ENCODE measurements around the gene PDGFRA.

Gene PDGFRA

DNA sequence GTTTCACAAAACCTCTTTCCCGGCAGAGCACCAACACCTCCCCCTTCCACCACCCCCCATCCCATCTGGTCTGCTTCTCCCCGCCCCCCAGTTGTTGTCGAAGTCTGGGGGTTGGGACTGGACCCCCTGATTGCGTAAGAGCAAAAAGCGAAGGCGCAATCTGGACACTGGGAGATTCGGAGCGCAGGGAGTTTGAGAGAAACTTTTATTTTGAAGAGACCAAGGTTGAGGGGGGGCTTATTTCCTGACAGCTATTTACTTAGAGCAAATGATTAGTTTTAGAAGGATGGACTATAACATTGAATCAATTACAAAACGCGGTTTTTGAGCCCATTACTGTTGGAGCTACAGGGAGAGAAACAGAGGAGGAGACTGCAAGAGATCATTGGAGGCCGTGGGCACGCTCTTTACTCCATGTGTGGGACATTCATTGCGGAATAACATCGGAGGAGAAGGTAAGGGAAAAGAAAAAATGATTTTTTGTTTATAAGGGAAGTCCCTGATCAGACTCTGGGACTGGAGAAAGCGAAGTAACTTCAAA lies at the start of gene PDGFRA:
Gene PDGFRA, plus strand, starts transcription at position 333 of the 541 bp plus-strand sequence. CDS start 29,476 bp downstream, outside the sequence.
- DNase-seq = no peak

DNA sequence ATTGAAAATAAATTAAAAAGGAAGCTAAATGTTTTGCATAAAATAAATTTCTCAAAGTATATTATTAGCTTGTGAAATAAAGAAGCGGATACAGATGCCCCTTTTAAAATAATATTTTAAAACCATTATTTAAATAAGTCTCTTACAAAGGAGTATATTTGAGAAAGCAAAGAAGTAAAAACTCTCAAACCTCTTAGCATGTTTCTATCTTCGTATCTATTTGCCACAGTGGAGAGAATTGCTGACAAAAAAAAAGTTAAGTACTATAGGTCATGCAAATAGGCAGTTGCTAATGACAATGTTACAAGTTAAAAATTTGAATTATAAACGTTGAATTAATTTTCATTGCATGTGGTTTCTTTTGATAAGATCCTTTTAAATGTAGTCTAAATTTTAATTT lies 44.5 kb upstream of the PDGFRA start:
- DNase-seq = no peak

DNA sequence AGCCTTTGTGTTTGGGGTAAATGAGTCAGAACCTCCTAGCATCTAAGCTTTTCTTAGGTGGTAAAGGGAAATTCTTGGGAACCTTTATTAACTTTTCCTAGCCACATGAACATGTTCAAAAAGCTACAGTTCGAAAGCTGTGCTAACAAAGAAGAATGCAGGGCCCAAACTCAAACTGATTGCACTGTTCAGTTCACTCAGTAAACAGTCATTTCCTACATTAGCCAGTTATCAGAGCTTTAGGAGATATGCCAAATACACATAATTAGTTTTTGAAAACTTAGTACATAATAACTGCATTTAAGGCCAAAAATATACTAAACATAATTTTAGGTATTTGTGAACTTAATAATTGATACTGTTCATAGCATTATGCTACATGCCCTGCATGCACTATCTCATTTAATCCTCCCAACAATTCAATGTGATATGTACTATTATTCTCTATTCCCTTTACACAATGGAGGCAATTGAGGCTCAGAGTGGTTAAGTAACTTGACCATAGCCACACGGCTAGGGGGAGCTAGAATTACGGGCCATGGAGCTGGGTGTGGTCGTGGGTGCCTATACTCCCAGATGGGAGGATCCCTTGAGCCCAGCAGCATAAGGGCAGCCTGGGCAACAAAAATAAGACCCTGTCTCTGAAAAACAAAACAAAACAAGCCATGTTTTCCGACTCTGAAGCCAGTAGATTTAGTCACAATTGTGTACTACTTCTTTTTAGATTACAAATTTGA lies 43.9 kb upstream of the PDGFRA start:
- no peak for DNase-seq

- DNase-seq = no peak
Observed at GRCh38 chr4:54185866-54186265, 43.2 kb upstream of the PDGFRA start.

DNA sequence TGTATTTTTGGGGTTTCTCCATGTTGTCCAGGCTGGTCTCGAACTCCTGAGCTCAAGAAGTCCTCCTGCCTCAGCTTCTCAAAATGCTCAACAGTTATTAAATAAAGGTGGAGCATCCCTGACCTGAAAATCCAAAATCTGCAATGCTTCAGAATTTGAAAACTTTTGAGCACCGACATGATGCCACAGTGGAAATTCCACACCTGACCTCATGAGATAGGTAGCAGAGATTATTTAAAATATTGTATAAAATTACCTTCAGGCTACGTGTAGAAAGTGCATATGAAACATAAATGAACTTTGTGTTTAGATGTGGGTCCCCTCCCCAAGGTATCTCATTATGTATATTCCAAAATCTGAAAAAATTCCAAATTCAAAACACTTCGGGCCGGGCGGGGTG lies 42.7 kb upstream of the PDGFRA start:
- DNase-seq = no peak

- no peak for DNase-seq
Observed at GRCh38 chr4:54187148-54187547, 41.9 kb upstream of the PDGFRA start.

DNA sequence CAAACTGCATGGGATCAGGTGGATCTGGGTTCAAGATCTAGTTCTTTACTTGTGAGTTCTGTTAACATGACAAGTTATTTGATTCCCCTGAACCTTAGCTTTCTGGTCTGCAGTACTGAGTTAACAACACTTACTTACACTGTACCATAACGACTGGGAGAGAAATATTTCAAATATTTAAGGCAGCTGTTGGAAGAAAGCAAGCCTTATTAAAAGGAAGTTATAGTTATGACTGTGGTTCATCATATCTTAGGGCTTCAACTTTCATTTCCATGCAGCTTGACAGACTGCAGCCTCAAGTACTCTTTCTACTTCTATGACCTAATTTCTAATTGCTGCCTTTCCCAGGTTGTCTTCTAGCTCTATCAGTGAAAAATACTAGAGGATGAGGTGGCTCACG lies 40.0 kb upstream of the PDGFRA start:
- DNase-seq = no peak

- DNase-seq = no peak
Observed at GRCh38 chr4:54192811-54193210, 36.3 kb upstream of the PDGFRA start.

DNA sequence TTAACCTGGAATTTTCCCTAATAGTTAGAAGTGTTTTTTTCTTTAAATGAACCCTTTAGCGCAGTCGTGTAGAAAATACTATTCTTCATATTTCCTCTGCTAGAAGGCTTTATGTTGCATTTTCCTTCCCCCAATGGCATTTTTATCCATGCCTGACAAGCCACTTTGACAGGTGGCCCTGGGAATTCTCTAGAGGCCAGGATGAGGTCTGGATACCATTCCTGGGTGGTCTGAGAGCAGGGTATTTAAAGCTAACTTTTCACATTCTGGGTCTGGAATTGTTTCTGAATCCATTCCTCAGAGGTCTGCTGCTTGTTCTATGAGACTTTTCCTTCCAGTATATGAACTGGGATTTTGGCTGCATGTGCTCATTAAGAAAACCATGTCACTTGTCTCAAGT lies 31.2 kb upstream of the PDGFRA start:
- DNase-seq = no peak

DNA sequence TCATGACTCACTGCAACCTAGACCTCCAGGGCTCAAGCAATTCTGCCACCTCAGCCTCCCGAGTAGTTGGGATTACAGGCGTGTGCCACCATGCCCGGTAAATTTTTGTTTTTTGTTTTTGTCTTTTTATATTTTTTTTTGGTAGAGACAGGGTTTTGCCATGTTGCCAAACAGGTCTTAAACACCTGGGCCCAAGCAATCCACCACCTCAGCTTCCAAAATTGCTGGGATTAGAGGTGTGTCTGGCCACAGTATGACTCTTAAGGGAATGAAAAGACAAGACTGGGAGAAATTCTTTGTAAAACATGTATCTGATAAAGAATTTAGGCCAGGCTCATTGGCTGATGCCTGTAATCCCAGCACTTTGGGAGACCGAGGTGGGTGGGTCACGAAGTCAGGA lies 29.2 kb upstream of the PDGFRA start:
- no peak for DNase-seq

- DNase-seq = no peak
Observed at GRCh38 chr4:54209617-54210016, 19.5 kb upstream of the PDGFRA start.

DNA sequence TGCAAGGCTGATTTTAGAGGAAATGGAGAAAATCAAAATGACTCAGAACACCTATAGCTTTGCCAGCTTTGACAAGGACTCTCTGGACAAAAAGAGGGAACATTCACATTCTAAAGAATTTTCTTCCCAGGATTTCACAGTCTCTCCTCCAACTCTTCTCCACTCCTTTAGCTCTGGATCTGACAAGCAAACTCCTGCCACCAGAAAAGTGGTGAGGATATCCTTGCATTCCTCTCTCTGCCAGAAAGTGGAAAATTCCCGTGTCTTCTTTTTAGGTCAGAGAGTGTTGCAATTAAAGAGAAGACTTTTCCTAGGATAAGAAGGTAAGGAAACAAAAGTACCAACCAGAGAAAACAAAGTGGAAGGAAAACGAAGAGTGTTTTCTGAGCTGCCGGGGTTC lies 16.1 kb upstream of the PDGFRA start:
- no peak for DNase-seq

- no peak for DNase-seq
Observed at GRCh38 chr4:54213761-54214160, 15.3 kb upstream of the PDGFRA start.

DNA sequence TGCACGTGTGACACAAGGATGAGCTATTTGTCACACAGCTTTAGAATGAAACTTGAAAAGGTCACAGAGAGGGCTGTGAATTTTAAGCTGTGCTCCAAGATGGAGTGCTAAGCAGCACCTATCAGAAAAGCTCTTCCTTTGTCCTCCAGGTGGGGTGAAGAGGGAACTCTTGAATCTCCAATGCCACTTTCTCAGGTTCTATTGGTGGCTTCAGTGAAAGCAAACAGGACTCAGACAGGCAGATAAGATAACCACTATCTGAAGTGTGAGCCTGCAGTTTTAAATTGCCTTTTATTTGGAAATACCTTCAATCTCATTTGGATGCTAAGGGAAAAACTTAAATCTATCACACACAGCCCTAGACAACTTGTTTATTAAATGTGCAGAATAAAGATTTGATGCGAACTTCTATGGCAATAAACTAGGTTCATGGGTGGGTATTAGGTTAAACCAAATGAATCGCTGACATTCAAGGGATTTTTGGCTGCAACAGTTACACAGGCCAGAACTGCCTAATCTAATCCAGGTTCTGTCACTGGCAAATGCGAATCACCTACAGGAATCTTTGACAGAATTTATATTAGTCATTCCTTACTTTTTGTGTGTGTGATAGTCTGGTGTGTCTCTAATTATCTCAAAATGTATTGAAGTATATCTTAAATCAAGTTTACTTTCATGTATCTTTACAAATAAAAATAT lies 13.6 kb upstream of the PDGFRA start:
- DNase-seq = no peak

DNA sequence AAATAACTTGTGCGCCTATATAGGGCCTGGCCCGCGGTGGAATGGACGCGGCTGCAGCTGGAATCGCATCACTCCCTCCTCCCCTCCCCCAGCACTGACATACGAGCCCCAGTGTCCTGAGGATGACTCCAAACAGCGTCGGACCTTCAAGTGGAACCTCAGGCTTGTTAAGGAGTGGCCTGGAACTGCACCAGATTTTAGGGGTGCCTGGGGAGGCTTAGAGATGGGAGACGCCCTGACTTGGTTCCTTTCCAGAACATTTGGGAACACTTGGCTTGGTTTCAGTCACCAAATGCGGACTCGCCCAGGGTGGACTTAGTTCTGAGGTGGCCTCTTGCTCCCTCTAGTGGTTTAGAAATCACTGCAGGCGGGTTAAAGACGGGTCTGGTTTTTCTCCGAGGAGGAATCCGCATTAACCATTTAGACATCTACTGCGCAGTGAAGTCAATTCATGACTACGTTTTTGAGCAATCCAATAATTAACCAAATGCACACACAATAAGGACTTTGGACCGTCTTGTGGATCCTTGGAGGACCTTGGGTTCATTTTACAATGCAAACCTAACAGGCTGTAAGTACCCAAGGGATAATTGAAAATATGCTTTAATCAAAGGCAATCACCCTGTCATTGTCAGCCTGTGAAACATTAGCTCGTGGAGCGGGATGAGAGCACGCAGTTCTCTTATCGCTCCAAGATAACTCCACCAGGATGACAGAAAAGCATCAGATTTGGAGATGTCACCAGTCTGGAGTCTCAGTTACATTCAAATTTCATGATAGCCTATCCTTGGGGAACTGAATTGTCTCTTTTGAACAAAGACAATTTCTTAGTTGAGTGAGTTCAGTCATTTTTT lies 11.2 kb upstream of the PDGFRA start:
- peak; percentile 75 for DNase-seq

GRCh38 chr4:54218736-54219135 lies 10.4 kb upstream of the PDGFRA start:
- no peak for DNase-seq

DNA sequence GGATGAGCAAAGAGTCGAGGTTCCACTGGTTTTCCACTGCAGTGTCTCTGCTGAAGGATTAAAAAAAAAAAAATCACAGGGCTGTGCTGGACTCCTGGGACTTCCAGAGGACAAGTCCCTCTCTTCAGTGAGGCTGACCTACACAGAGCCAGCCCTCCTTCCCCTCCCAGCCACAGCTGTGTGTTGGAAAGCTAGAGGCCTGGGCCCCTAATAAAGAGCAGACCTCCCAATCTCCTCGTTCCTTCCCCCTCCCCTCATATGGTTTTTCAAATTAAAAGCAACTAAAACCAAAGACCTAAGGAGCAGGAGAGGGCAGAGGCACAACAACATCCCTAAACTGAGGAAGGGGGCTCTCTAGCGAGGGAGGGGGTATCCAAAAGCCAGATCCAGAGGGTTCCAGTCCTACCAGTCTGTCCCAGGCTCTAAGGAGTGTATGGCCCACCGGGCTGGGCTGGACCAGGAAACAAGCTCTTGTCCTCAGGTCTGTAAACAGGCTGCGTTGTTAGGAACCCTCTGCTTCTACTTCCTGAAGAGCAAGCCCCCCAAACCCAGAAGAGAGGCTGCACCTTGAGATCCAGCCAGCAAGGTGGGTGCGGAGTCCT lies 4.0 kb upstream of the PDGFRA start:
- DNase-seq = no peak

DNA sequence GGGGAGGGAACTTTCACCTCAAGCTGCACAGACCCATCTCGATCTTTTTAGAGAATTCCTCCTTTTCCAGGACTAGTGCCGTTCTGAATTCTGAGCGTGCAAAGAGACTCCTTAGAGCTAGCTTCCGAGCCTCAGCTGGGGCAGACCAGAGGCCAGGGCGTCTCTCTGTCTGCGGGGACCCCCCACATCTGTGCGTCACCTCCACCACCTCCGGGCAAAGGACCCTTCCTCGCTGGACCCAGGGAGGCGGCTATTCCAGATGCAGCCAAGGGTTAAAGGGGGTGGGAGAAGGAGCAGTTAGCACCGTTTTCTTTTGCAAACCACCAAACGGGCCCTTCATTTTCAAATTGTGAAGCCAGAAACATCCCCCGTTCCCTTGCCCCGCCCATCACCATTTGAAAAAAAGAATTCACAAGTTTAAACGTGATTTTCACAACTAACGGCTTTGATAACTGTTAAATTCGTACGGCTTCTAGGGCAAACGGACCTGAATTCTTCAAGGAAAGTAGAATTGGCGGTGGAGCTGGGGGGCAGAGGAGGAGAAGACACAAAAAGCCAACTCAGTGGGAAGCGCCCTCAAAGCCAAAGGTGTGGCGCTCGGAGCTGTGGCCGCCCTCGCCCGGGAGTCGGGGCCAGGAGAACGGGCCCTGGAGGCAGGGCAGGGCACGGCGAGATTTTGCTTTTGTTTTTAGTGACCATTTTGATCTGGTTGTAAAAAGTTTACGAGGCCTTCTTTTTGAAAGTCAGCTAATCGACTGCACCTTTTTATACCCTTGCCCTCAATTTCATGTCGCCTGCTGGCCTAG lies 3.3 kb upstream of the PDGFRA start:
- no peak for DNase-seq

- no peak for DNase-seq
Observed at GRCh38 chr4:54226404-54227255, 2.5 kb upstream of the PDGFRA start.

- DNase-seq = no peak
Observed at GRCh38 chr4:54227256-54228055, 1.6 kb upstream of the PDGFRA start.

Data from activated CD4-positive, alpha-beta T cell treated with anti-CD3 and anti-CD28 coated beads, Interleukin-2, Interleukin-6, amounts not matched to agents 100 ng/mL and 50 ng/mL, durations not matched to agents 16 hours and 8 hours (primary cell).